ENCODE results near the gene HSPA1B.
"Not testable (repeated sequence)": the region's sequence is repeated elsewhere in the genome, so short reads cannot be mapped to it uniquely, and the experiment has no call there.

The HSPA1B gene

DNA sequence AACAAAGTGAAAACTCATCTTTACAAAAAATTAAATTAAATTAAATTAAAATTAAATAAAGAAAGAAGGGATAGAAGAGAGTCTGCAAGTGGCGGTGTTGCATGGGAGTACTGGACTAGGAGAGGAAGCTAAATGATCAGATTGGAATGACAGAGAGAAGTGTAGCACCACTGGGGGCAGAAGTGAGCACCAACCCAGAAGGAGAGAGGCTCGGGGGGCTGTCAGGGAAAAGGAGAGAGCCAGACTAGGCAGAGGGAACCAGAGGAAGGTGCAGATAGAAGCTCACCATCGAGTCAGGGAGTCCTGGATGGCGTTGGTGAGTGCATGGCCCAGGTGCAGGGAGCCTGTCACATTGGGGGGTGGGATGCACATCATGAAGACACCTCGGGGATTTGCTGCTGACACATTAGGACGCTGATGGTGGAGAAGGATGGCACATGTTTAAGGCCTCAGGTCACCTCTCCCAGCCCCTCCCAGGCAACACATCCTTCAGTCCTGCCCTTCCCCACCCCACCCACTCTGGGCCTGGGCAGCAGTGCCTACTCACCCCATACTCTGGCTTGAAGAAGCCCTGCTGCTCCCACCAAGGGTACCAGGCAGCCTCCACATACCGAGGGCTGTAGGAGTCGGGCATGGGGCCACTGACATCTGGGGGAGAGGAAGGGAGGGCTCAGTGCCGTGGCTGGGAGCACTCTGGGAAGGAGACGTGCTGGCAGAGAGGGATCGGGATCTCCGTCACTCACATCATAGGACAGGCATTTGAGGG lies 36.0 kb upstream of the HSPA1B start:
- H3K9me3 ChIP-seq (ENCODE audit: control insufficient read depth, insufficient read depth, low read depth, low read length): no peaks in the 10 kb centered on the region
- no peak overlapping the region for H3K27ac ChIP-seq (ENCODE audit: low read depth, low read length)
- 0 out of 2 replicates have a peak, but pooled peaks cover 6% of the 10 kb centered on the region for H3K4me1 ChIP-seq (ENCODE audit: control insufficient read depth, insufficient read depth, low read length)
- H3K9ac ChIP-seq (ENCODE audit: low read length): no peak overlapping the region
- H3K4me3 ChIP-seq (ENCODE audit: low read depth, low read length): no peak overlapping the region
- H3K36me3 ChIP-seq (ENCODE audit: control insufficient read depth, insufficient read depth, low read length): peaks cover 36% of the 10 kb centered on the region
- H3K27me3 ChIP-seq (ENCODE audit: control insufficient read depth, insufficient read depth, low read length): no peaks in the 10 kb centered on the region

DNA sequence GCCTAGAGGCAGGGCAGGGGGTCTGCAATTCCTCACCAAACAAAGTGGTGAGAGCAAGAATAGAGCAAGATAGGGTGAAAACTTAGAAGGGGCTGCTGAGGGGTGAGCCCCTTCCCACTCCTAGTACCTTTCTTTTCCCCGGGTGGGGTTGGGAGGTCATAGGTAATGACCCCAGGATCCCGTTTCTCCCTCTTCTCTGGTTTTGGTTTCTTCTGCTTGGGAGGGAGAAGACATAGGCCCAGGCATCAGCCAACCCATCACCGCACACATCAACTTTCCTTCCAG lies 35.5 kb upstream of the HSPA1B start:
- Histone ChIP-seq H3K4me1 (ENCODE audit: control insufficient read depth, insufficient read depth, low read length) (0 out of 2 replicates have a peak, but pooled peaks cover 6% of the 10 kb centered on the region), H3K9me3 (ENCODE audit: control insufficient read depth, insufficient read depth, low read depth, low read length) (no peaks in the 10 kb centered on the region), H3K9ac (ENCODE audit: low read length) (no peak overlapping the region), H3K4me3 (ENCODE audit: low read depth, low read length) (no peak overlapping the region), H3K27me3 (ENCODE audit: control insufficient read depth, insufficient read depth, low read length) (no peaks in the 10 kb centered on the region), H3K27ac (ENCODE audit: low read depth, low read length) (no peak overlapping the region), H3K36me3 (ENCODE audit: control insufficient read depth, insufficient read depth, low read length) (peaks cover 40% of the 10 kb centered on the region)

DNA sequence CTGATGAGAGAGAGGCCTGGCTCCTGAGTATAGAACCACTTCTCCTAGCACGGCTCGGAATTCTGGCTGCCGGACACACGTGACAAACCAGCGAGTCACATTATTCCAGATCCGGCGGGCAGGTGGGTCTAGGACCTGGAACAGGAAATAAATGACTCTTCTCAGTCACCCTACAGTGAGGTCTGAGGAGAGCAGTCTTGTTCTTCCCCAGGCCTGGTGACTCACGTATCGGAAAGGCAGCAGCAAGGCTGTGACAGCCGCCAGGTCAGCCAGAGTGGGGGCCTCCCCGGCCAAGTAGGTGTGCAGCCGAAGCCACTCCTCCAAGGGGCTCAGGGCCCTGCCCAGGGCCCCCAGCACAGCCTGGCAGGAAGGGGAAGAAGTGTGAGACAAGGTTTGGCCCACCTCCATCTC lies 34.8 kb upstream of the HSPA1B start:
- Histone ChIP-seq H3K4me1 (ENCODE audit: control insufficient read depth, insufficient read depth, low read length) (0 out of 2 replicates have a peak, but pooled peaks cover 6% of the 10 kb centered on the region), H3K9me3 (ENCODE audit: control insufficient read depth, insufficient read depth, low read depth, low read length) (no peaks in the 10 kb centered on the region), H3K9ac (ENCODE audit: low read length) (no peak overlapping the region), H3K4me3 (ENCODE audit: low read depth, low read length) (no peak overlapping the region), H3K36me3 (ENCODE audit: control insufficient read depth, insufficient read depth, low read length) (peaks cover 43% of the 10 kb centered on the region), H3K27me3 (ENCODE audit: control insufficient read depth, insufficient read depth, low read length) (no peaks in the 10 kb centered on the region), H3K27ac (ENCODE audit: low read depth, low read length) (no peak overlapping the region)

DNA sequence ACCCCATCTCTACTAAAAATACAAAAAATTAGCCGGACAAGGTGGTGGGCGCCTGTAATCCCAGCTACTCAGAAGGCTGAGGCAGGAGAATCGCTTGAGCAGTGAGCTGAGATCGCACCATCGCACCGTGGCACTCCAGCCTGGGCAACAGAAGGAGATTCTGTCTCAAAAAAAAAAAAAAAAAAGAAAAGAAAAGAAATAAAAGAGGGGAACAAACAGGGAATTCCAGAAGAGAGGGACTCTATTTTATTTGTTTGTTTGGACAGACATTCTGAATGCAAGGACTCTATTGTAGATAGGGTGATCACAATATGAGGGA lies 33.7 kb upstream of the HSPA1B start:
- H3K36me3 ChIP-seq (ENCODE audit: control insufficient read depth, insufficient read depth, low read length): peaks cover 49% of the 10 kb centered on the region
- not testable (repeated sequence) for H3K27ac ChIP-seq (ENCODE audit: low read depth, low read length); H3K27me3 ChIP-seq (ENCODE audit: control insufficient read depth, insufficient read depth, low read length); H3K4me1 ChIP-seq (ENCODE audit: control insufficient read depth, insufficient read depth, low read length); H3K9me3 ChIP-seq (ENCODE audit: control insufficient read depth, insufficient read depth, low read depth, low read length)
- H3K9ac ChIP-seq (ENCODE audit: low read length): peak overlapping the region; percentile 99
- peak overlapping the region; percentile 99 for H3K4me3 ChIP-seq (ENCODE audit: low read depth, low read length)

DNA sequence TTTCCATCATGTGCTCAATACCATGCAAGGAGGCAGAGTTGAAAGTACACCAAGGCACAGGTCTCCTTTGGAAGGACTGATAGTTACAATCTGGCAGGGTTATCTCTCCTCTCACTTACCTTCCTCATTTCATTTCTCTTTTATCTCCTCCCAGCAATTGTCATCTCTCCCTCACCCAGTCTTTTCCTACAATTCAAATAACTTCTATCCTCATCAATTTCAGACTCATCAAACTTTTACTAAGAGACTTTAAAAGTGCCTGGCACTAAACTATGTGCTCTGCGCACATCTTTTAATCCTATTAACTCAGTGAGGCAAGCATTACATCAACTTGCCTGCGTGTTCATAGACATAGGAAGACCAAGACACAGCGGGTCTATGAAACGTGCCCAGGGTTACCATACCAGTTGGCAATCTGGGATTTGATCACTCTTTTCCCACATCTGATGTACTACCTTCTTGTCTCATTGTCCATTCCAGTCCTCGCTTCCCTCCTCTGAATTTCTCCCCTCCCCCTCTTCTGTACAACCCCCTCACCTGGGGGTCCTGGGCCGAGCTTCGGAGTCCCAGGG lies 33.2 kb upstream of the HSPA1B start:
- Histone ChIP-seq H3K9ac (ENCODE audit: low read length) (peak overlapping the region; percentile 99), H3K4me3 (ENCODE audit: low read depth, low read length) (peak overlapping the region; percentile 99), H3K27me3 (ENCODE audit: control insufficient read depth, insufficient read depth, low read length) (no peaks in the 10 kb centered on the region), H3K4me1 (ENCODE audit: control insufficient read depth, insufficient read depth, low read length) (0 out of 2 replicates have a peak, but pooled peaks cover 6% of the 10 kb centered on the region), H3K27ac (ENCODE audit: low read depth, low read length) (peak overlapping the region; percentile 95; the same call in 1 of the 2 replicates), H3K9me3 (ENCODE audit: control insufficient read depth, insufficient read depth, low read depth, low read length) (no peaks in the 10 kb centered on the region), H3K36me3 (ENCODE audit: control insufficient read depth, insufficient read depth, low read length) (peaks cover 45% of the 10 kb centered on the region)

DNA sequence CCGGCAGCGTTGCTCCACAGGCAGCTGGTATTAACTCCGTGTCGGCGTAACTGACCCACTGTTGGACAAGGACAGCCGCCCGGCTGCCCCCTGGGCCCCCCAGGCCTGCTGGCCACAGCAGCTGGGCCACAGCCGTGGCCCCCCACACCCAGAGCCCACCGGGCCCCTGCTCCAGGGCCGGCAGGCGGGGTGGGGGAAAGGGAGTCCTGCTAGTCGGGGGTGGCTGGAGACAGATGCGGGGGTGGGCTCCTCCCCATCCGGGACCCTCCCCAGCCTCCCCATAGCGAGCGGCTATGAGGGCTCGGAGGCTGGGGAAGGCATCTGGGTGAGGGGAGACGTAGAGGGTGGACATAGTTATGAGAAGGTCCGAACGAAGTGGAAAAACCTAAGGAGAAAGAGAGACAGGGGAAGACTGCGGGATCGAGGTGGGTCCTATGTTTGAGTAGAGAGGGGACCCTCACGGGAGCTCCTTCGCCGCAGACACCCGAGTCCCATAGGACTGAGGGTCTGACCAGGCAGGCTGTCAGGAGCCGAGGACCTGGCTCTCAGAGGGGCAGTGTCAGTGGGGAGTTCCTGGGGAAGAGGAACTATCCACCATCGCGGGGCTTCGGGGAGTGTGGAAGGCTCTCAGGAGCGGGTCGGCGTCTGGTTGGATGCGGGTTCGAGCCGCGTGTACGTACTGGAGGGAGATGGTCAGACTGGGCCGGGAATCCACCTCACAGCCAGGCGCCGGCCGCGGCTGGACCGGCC lies 32.5 kb upstream of the HSPA1B start:
- Histone ChIP-seq H3K27ac (ENCODE audit: low read depth, low read length) (peak overlapping the region; percentile 95), H3K27me3 (ENCODE audit: control insufficient read depth, insufficient read depth, low read length) (no peaks in the 10 kb centered on the region), H3K36me3 (ENCODE audit: control insufficient read depth, insufficient read depth, low read length) (peaks cover 42% of the 10 kb centered on the region), H3K9ac (ENCODE audit: low read length) (peak overlapping the region; percentile 99), H3K4me1 (ENCODE audit: control insufficient read depth, insufficient read depth, low read length) (0 out of 2 replicates have a peak, but pooled peaks cover 6% of the 10 kb centered on the region), H3K4me3 (ENCODE audit: low read depth, low read length) (peak overlapping the region; percentile 99), H3K9me3 (ENCODE audit: control insufficient read depth, insufficient read depth, low read depth, low read length) (no peaks in the 10 kb centered on the region)

DNA sequence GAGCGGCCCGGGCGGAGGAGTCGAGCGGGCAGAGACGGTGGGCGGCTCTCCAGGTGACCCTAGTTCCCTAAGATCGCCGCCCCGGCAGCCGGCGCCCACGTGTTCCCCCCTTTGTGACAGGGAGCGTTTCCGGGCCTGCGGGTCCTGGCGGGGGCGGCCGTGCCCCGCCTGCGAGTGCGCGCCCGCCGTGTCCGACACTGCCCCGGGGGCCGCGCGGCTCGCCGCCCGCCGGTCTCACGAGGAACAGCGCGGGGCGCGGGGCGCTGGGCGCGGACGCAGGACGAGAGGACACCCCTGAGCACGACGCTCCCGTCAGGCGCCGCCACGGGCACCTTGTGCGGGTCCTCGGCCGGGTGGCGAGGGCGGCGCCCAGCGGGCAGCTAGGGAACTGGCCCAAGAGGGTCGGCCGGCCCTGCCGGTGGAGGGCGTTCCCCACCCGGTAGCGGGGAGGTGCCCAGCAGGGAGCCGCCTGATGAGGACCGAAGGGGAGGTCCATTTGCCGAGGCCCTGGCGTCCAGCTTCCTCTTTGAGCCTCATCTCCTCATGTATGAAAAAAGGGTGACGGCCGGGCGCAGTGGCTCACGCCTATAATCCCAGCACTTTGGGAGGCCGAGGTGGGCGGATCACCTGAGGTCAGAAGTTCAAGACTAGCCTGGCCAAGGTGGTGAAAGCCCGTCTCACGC lies 31.8 kb upstream of the HSPA1B start, which contains the start of gene VARS1:
Gene VARS1 (minus strand): TSS at position 137 of the 683 bp plus-strand sequence. CDS start 535 bp downstream, outside the sequence.
- Histone ChIP-seq H3K4me1 (ENCODE audit: control insufficient read depth, insufficient read depth, low read length) (0 out of 2 replicates have a peak, but pooled peaks cover 6% of the 10 kb centered on the region), H3K36me3 (ENCODE audit: control insufficient read depth, insufficient read depth, low read length) (peaks cover 38% of the 10 kb centered on the region), H3K9ac (ENCODE audit: low read length) (peak within 1 kb of the TSS; percentile 99), H3K27ac (ENCODE audit: low read depth, low read length) (peak within 1 kb of the TSS; percentile 95), H3K9me3 (ENCODE audit: control insufficient read depth, insufficient read depth, low read depth, low read length) (no peaks in the 10 kb centered on the region), H3K4me3 (ENCODE audit: low read depth, low read length) (peak within 1 kb of the TSS; percentile 99), H3K27me3 (ENCODE audit: control insufficient read depth, insufficient read depth, low read length) (no peaks in the 10 kb centered on the region)

DNA sequence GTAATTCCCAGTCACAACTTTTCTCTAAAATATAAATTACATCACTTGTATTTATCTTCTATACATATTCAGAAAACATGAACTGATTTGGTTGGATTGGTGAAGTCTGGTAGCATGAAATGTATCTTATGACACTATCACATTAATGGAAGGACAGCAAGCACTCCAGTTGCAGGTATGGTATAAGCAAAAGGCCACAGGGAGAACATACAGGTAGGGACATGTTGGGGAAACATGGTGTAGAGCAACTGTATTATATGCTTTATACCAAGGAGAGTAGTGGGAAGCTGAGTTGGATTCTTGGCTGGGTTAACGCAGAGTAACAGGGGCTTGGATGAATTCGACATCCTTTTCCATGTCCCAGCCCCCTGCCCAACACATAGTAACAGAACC lies 30.5 kb upstream of the HSPA1B start:
- Histone ChIP-seq H3K4me1 (ENCODE audit: control insufficient read depth, insufficient read depth, low read length) (0 out of 2 replicates have a peak, but pooled peaks cover 6% of the 10 kb centered on the region), H3K9ac (ENCODE audit: low read length) (no peak overlapping the region), H3K9me3 (ENCODE audit: control insufficient read depth, insufficient read depth, low read depth, low read length) (no peaks in the 10 kb centered on the region), H3K27me3 (ENCODE audit: control insufficient read depth, insufficient read depth, low read length) (no peaks in the 10 kb centered on the region), H3K36me3 (ENCODE audit: control insufficient read depth, insufficient read depth, low read length) (peaks cover 31% of the 10 kb centered on the region), H3K27ac (ENCODE audit: low read depth, low read length) (no peak overlapping the region), H3K4me3 (ENCODE audit: low read depth, low read length) (no peak overlapping the region)

DNA sequence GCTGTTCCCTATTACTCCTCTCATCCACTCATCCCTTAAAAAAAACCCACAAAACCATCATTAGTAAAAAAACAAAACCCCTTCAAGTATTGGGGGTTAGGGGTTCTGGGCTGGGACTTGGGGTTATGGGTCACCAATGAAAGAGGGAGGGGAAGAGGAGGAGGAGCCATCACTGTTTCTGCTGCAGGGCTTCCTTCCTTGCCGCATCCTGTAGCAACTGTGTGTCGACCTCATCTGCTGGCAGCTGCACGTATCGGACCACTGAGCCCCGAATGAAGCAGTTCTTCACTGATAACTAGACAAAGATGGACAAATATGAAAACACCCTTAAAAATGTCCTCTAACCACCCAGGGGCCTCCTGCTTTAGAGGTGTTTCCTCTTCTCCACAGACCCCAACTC lies 29.9 kb upstream of the HSPA1B start:
- H3K9ac ChIP-seq (ENCODE audit: low read length): no peak overlapping the region
- 0 out of 2 replicates have a peak, but pooled peaks cover 6% of the 10 kb centered on the region for H3K4me1 ChIP-seq (ENCODE audit: control insufficient read depth, insufficient read depth, low read length)
- peaks cover 28% of the 10 kb centered on the region for H3K36me3 ChIP-seq (ENCODE audit: control insufficient read depth, insufficient read depth, low read length)
- H3K4me3 ChIP-seq (ENCODE audit: low read depth, low read length): no peak overlapping the region
- H3K9me3 ChIP-seq (ENCODE audit: control insufficient read depth, insufficient read depth, low read depth, low read length): no peaks in the 10 kb centered on the region
- no peaks in the 10 kb centered on the region for H3K27me3 ChIP-seq (ENCODE audit: control insufficient read depth, insufficient read depth, low read length)
- no peak overlapping the region for H3K27ac ChIP-seq (ENCODE audit: low read depth, low read length)

DNA sequence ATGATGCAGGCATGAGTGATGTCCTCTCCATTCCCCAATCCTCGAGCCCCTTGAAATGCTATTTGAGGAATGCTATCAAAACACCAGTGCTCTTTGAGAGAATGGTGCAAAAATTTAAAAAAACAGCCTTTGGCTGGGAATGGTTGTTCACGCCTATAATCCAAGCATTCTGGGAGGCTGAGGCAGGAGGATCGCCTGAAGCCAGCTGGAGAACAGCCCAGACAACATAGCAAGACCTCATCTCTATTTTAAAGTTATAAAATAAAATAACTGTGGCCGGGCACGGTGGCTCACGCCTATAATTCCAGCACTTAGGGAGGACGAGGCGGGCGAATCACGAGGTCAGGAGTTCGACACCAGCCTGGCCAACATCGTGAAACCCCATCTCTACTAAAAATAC lies 27.8 kb upstream of the HSPA1B start:
- H3K36me3 ChIP-seq (ENCODE audit: control insufficient read depth, insufficient read depth, low read length): peaks cover 40% of the 10 kb centered on the region
- H3K9me3 ChIP-seq (ENCODE audit: control insufficient read depth, insufficient read depth, low read depth, low read length): no peaks in the 10 kb centered on the region
- H3K27ac ChIP-seq (ENCODE audit: low read depth, low read length): no peak overlapping the region
- H3K4me3 ChIP-seq (ENCODE audit: low read depth, low read length): no peak overlapping the region
- no peaks in the 10 kb centered on the region for H3K4me1 ChIP-seq (ENCODE audit: control insufficient read depth, insufficient read depth, low read length)
- H3K9ac ChIP-seq (ENCODE audit: low read length): no peak overlapping the region
- no peaks in the 10 kb centered on the region for H3K27me3 ChIP-seq (ENCODE audit: control insufficient read depth, insufficient read depth, low read length)
